ENCODE measurements around the gene IL11RA. TPM values are rescaled to one million over a fixed set of nuclear protein-coding genes. Genes with fewer than 3 reads are reported as not detected.

Gene IL11RA
- total RNA-seq, 1 donor from 2014 or later: 61.4 TPM

DNA sequence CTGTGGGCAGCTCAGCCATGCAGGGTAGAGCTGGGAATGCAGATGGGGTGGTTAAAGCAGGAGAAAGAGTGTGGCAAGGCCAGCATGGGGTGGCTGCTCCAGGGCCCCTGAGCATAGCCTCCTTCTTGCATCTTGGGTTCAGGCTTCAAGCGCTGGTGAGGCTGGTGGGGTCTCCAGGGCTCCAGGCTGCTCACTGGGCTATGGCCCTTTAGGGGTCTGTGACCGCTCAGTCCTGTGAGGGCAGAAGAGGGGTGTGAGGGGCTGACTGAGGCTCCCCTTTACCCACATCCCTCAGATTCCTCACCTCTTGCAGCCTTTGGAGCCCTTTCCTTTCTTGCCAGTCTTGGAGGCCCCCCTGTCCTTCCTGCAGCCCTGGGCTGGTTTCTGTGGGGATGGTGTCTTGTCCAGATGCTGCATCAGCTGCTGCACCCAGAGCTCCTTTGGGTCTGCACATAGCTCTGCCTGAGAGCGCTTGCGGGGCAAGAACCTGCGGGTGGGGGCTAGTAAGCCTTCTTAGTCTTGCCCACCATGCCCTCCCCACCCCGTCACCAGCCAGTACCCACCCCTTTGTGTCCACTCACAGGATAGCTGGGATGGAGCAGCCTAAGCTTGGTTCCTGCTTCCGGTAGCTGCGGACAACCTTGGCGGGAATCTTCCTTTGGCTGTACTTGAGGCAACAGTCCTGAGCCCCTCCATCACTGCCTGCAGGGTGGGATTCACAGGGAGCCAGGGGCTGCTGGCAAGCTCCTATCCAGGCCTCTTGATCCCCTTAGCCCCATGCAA is 57.4 kb downstream of the IL11RA start:
- TF ChIP-seq, protein P1, sequence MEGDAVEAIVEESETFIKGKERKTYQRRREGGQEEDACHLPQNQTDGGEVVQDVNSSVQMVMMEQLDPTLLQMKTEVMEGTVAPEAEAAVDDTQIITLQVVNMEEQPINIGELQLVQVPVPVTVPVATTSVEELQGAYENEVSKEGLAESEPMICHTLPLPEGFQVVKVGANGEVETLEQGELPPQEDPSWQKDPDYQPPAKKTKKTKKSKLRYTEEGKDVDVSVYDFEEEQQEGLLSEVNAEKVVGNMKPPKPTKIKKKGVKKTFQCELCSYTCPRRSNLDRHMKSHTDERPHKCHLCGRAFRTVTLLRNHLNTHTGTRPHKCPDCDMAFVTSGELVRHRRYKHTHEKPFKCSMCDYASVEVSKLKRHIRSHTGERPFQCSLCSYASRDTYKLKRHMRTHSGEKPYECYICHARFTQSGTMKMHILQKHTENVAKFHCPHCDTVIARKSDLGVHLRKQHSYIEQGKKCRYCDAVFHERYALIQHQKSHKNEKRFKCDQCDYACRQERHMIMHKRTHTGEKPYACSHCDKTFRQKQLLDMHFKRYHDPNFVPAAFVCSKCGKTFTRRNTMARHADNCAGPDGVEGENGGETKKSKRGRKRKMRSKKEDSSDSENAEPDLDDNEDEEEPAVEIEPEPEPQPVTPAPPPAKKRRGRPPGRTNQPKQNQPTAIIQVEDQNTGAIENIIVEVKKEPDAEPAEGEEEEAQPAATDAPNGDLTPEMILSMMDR (IDR thresholded peaks at IDR 0.05; ENCODE audit: unreplicated experiment): no peak
- no peak for DNase-seq (ENCODE audit: low spot score)
- Mint-ChIP-seq H3K4me3 (ENCODE audit: unreplicated experiment) (no peak overlapping the region), H3K27ac (ENCODE audit: unreplicated experiment) (no peak overlapping the region), H3K27me3 (ENCODE audit: unreplicated experiment) (no peaks in the 10 kb centered on the region), H3K4me1 (ENCODE audit: unreplicated experiment) (no peaks in the 10 kb centered on the region), H3K9me3 (ENCODE audit: unreplicated experiment) (no peaks in the 10 kb centered on the region), H3K36me3 (ENCODE audit: low read depth, unreplicated experiment) (no peaks in the 10 kb centered on the region)

- H3K4me1 Mint-ChIP-seq (ENCODE audit: unreplicated experiment): no peaks in the 10 kb centered on the region
- H3K36me3 Mint-ChIP-seq (ENCODE audit: low read depth, unreplicated experiment): no peaks in the 10 kb centered on the region
- H3K4me3 Mint-ChIP-seq (ENCODE audit: unreplicated experiment): no peak within 1 kb of the TSS
- no peak for DNase-seq (ENCODE audit: low spot score)
- H3K9me3 Mint-ChIP-seq (ENCODE audit: unreplicated experiment): no peaks in the 10 kb centered on the region
- H3K27ac Mint-ChIP-seq (ENCODE audit: unreplicated experiment): no peak within 1 kb of the TSS
- TF ChIP-seq, protein P1 (IDR thresholded peaks at IDR 0.05; ENCODE audit: unreplicated experiment): no peak
- no peaks in the 10 kb centered on the region for H3K27me3 Mint-ChIP-seq (ENCODE audit: unreplicated experiment)
Measured at GRCh38 chr9:34710023-34710422, 58.0 kb downstream of the IL11RA start, which contains the start of gene CCL21. Gene CCL21 (minus strand): TSS chr9:34710136. CDS start chr9:34710066, 70 bp downstream.

Other genes with a start within 250 kb of the IL11RA start
- 55.3 TPM for gene FAM219A, start 193.6 kb upstream of the IL11RA start, total RNA-seq (ENCODE audit: unreplicated experiment)
- 0.74 TPM for gene DNAI1, start 193.4 kb upstream of the IL11RA start, total RNA-seq (ENCODE audit: unreplicated experiment)
- 4.1 TPM for gene ENHO, start 129.2 kb upstream of the IL11RA start, total RNA-seq (ENCODE audit: unreplicated experiment)
- gene CNTFR, start 62.5 kb upstream of the IL11RA start, total RNA-seq (ENCODE audit: unreplicated experiment): 3.1 TPM
- gene RPP25L, start 40.1 kb upstream of the IL11RA start, total RNA-seq (ENCODE audit: unreplicated experiment): 12.9 TPM
- gene DCTN3, start 31.7 kb upstream of the IL11RA start, total RNA-seq (ENCODE audit: unreplicated experiment): 81.5 TPM
- not detected for gene ARID3C, start 23.1 kb upstream of the IL11RA start, total RNA-seq (ENCODE audit: unreplicated experiment)
- gene SIGMAR1, start 14.4 kb upstream of the IL11RA start, total RNA-seq (ENCODE audit: unreplicated experiment): 25.9 TPM
- 53.1 TPM for gene GALT, start 5.5 kb upstream of the IL11RA start, total RNA-seq (ENCODE audit: unreplicated experiment)
- gene CCL27, start 10.5 kb downstream of the IL11RA start, total RNA-seq (ENCODE audit: unreplicated experiment): not detected
- not detected for gene CCL19, start 39.1 kb downstream of the IL11RA start, total RNA-seq (ENCODE audit: unreplicated experiment)
- not detected for gene CCL21, start 58.0 kb downstream of the IL11RA start, total RNA-seq (ENCODE audit: unreplicated experiment)